ENCODE measurements around the gene FAM53C.

- TF ChIP-seq POLR2AphosphoS5 (IDR thresholded peaks at IDR 0.05), result no peak
- TF ChIP-seq, protein P1, sequence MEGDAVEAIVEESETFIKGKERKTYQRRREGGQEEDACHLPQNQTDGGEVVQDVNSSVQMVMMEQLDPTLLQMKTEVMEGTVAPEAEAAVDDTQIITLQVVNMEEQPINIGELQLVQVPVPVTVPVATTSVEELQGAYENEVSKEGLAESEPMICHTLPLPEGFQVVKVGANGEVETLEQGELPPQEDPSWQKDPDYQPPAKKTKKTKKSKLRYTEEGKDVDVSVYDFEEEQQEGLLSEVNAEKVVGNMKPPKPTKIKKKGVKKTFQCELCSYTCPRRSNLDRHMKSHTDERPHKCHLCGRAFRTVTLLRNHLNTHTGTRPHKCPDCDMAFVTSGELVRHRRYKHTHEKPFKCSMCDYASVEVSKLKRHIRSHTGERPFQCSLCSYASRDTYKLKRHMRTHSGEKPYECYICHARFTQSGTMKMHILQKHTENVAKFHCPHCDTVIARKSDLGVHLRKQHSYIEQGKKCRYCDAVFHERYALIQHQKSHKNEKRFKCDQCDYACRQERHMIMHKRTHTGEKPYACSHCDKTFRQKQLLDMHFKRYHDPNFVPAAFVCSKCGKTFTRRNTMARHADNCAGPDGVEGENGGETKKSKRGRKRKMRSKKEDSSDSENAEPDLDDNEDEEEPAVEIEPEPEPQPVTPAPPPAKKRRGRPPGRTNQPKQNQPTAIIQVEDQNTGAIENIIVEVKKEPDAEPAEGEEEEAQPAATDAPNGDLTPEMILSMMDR (IDR thresholded peaks at IDR 0.05), result no peak
- no peak for TF ChIP-seq POLR2A (IDR thresholded peaks at IDR 0.05)
These were observed 28.7 kb downstream of the FAM53C start for GRCh38 chr5:138366632-138367382.
